Activated CD8-positive, alpha-beta memory T cell treated with anti-CD3 and anti-CD28 coated beads, Interleukin-2, amount 50 U/mL, for 24 hours (primary cell): ENCODE data around the gene CASP1.
"Not testable (repeated sequence)": the region's sequence is repeated elsewhere in the genome, so short reads cannot be mapped to it uniquely, and the experiment has no call there.

Source experiments
- DNase-seq: peaks from one replicate; pipeline ENCODE4 v3.0.0-alpha.2; 2020; ENCODE audit errors: extremely low read depth

The CASP1 gene

DNA sequence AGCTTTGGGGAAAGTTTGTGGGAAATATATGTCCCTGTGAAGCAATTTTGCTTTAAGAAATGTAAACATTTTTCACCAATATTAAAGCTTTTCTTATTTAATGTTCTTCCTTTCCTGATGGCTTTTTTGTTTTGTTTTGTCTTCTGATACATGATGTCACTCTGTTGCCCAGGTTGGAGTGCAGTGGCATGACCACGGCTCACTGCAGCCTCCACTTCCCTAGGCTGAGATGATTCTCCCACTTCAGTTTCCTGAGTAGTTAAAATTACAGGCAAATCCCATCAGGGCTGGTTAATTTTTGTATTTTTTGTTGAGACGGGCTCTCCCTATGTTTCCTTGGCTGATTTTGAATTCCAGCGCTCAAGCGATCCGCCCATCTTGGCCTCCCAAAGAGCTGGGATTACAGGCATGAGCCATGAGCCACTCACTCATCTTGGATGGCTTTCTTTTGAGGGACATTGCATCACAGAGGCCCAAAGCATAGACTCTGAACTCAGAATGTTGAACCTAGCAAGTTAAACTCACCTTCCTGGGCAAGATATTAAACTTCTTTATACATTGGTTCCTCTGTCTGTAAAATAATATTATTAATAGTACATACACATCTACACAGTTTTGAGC lies 10.8 kb upstream of the CASP1 start:
- no peak for DNase-seq

DNA sequence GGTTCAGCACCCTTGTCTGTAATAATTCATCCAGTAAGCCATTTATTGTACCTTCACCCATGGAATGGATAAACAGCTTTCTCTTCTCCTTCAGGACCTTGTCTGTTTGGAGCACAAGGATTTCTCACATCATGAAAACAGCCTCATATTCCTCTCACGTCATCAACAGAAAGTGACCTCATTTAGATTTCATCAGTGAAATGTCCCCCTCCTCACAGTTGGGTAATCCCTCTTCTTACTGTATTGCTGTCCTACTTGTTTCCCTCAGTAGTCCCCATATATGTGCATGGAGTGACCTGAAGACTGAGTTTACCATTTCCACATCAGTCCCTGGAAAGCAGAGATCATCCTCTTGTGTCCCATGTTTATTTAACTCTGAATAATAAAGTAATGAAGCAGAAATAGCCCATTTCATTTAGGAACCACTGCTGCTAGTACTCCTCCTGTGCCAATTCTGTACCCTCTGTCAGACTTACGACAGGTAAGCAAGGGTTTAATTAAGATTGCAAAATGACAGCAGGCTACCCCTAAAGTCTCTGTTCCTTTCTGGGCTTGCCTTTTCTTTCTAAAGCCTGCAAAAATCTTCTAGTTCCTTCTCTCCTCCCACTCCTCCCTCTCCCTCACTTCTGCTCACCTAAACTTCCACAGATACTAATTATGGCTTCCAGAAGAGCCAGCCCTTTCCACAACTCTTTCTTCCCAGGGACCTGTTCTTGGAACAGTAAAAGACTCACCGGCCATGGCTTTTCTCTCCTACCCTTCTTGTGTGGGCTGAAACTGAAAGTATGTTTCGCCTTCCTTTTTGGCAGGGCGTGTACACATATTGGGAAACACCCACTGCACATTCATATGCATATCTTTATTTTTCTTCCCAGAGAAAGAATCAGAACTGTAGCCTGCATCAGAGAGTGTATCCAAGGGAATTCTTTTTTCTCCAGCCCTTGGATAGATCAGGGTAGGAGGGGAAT lies 9.9 kb upstream of the CASP1 start, which contains the start of gene CARD16:
Gene CARD16, minus strand, starts transcription at position 779 of the 968 bp plus-strand sequence. Its CDS starts 38 bp downstream, at position 741.
- DNase-seq = not testable (repeated sequence)

DNA sequence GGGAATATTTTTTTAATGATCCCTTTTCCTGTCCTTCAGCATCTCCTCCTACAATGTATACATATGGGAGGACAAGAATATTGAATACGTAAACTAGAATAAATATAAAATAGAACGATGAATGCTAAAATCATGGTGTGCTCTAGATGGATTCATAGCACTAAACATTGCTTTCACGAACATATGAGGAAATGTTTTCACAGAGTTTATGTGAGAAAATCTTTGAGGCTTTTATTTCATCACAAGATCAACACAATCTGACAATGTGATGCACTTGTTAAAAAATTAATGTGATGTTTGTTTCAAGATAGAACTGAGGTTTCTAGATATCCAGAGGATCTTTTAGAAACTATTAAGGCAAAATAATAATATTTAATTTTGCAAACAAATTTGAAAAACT lies 7.2 kb upstream of the CASP1 start:
- no peak for DNase-seq

DNA sequence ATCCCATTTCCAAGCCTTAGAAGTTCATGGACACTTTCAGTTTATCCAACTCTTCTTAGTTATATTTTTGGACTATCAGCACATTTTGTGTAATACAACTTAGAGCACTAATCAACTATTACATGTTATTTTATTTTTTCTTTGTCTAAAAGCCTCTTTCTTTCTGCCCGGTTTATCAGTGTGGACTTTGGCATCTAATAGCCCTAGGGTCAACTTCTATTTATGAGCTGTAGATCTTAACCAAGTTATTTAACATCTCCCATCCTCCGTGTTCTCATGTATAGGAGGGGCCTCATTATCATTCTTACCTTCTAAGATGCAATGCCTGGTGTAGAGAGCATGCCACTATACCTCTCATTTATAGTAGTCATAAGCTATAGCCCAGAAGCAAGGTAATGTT lies 5.8 kb upstream of the CASP1 start:
- no peak for DNase-seq

DNA sequence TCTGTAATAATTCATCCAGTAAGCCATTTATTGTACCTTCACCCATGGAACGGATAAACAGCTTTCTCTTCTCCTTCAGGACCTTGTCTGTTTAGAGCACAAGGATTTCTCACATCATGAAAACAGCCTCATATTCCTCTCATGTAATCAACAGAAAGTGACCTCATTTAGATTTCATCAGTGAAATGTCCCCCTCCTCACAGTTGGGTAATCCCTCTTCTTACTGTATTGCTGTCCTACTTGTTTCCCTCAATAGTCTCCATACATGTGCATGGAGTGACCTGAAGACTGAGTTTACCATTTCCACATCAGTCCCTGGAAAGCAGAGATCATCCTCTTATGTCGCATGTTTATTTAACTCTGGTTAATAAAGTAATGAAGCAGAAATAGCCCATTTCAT lies 556 bp downstream of the CASP1 start:
- not testable (repeated sequence) for DNase-seq

DNA sequence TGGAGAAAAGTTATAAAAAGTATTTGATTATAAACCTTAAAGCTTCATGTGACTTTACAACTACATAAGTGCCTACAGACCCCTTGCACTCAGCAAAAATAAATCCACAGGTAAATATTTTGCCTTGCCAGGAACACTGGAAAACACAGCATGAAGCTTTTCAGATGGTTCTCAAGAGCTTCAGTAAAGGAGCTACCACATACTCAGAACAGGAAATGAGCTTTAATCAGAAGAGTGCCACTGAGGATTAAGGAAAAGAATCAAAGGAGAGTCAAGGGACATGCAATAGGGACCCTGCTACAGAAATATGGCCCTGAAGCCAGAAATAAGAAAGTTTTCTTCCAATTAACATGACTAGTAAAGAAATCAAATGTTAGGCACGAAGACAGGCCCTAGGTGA lies 1.2 kb downstream of the CASP1 start:
- DNase-seq = no peak

GRCh38 chr11:105033343-105033742 lies 1.6 kb downstream of the CASP1 start:
- no peak for DNase-seq

GRCh38 chr11:105032495-105032894 lies 2.4 kb downstream of the CASP1 start:
- DNase-seq = no peak

DNA sequence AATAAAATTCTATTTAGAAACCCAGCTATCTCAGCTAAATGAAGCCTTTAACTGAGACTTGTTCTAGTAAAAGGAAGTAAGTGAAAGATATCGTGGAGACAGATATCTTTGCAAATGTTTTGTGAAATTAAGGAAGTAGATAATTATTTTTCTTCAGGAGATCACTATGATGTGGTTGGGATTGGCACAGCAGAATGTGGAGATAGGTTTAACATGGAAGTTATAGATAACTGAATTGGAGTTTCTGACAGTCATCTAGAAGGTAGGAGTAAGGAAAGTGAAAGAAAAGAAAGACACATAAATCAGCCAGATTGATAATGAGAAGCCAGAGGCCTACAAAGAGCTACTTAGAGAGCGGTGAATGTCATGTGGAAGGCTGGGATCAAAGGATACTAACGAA lies 7.3 kb downstream of the CASP1 start:
- no peak for DNase-seq

DNA sequence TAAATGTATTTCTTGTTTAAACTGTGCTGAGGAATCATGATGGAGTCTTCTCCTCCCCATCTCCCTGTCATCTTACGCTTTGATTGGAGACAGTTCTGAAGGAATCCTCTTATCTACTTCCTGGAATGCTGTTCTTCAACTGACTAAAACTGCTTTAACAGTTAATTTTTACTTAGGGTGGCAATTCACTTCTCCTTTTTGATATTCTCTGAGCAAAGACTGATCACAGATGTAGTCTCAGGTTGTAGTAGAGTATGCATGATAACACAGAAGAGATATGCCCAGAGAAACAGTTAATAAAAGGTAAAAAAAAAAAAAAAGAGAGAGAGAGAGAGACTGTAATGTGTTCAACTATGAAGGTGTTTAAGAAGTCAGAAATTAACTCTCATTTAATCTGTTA lies 10.6 kb downstream of the CASP1 start:
- DNase-seq = no peak

DNA sequence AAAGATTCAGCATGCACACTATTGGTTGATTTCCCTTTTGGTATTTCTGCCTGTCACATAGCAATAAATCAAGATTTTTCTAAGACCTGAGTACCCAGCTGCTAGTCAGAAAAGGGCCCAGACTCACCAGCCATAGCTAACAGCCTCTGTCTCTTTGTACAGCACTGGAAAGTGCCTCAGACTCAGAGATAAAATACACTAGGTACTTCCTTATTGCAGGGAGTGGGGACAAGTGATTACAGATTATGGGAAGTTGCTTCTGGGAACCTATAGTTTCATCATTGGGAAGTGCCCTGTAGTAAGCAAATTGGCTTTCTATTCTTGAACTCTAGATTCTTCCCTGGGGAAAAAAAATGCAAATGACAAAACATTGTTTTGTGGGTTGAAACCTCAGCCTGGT lies 11.9 kb downstream of the CASP1 start, which contains the start of gene CASP5:
Gene CASP5, minus strand, starts transcription at position 166 of the 400 bp plus-strand sequence. Its CDS starts 32 bp downstream, at position 134.
- DNase-seq = no peak

DNA sequence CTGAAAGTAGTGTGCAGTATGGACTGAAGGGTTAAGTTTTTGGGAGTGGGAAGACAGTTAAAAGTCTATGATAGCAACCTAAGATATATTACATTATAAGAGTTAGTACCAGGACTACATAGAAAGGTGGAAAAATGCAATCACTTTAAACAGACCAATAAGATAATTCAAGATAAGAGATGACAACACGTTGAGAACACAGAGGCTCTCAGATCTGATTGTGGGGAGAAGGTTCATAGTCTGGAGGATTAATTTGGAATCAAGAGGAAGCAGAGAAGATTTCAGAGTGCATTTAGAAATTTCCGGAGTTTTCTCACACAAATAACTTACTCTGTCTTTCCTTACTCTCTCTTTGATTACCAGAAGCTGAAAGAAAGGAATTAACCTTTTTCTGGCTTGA lies 12.4 kb downstream of the CASP1 start:
- DNase-seq = no peak

DNA sequence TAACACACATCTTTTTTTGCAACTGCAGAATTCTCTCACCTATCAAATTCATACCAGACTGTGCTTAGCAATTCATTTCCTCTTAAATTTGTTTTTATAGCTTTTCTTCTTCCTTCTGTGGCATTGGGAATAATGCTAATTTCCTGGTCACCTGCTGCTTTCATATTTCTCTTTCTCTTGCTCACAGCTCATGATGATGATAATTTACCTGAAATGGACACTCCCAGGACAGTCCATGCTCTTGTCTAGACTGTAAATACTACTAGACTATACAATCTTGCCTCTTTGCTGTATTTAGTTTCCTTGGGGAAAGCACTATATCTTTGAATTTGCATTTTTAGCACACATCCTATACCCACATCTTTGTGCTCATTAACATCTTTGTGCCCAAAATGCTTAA lies 27.5 kb downstream of the CASP1 start:
- no peak for DNase-seq

DNA sequence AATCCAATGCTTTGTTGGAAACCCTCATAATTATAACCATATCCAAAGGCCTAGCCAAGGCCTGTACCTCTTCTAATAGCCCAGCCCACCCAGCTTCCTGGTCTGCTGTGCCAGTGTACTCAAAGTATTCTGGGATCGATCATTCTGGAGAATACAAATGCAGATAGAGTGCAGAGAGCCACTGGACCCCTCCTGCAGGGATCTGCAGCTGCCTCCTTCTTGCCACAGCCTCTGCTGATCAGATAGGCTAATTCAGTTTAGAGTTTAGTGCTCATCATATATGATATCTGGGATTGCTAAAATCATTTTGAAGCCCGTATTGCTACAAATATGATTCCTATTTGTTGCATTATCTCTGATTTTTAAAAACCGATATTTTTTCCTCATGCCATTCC lies 29.5 kb downstream of the CASP1 start:
- no peak for DNase-seq

- no peak for DNase-seq
Observed at GRCh38 chr11:105004021-105004420, 30.9 kb downstream of the CASP1 start.

DNA sequence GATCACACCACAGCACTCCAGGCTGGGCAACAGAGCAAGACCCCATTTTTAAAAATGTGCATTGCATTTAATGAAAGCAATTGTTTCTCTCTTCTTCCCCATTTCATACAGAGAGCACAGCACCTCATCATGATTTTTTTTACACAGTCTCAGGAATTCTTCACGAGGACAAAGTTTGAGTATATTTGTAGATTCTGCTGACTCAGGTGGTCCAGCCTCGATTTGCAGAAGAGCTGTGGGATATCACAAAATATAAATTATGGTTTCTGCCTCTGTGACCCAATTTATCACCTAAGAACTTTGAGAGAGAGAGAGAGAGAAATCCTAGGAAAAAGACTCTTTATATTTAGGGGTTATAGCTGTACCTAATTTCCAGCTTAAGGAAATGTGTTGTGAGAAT lies 31.8 kb downstream of the CASP1 start:
- no peak for DNase-seq

DNA sequence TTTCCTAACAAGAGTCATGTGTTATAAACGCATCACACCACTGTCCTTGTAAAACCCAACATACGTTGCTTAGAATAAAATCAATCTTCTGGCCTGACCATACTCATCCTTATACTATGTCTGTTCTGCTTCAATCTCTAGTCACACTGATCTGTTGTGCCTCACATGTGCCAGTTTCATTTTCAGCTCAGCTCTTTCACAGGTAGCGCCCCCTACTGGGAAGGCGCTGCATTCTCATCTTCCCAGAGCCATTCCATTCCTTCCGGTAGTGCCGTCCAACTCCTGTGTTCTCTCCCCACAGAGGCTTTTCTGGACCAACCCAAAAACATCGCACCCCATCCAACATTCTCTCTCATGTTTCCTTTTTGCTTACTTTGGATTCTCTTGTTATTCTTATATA lies 34.1 kb downstream of the CASP1 start:
- peak; percentile 10 for DNase-seq

GRCh38 chr11:105000167-105000566 lies 34.8 kb downstream of the CASP1 start:
- no peak for DNase-seq

GRCh38 chr11:104999721-105000120 lies 35.2 kb downstream of the CASP1 start:
- DNase-seq = no peak

DNA sequence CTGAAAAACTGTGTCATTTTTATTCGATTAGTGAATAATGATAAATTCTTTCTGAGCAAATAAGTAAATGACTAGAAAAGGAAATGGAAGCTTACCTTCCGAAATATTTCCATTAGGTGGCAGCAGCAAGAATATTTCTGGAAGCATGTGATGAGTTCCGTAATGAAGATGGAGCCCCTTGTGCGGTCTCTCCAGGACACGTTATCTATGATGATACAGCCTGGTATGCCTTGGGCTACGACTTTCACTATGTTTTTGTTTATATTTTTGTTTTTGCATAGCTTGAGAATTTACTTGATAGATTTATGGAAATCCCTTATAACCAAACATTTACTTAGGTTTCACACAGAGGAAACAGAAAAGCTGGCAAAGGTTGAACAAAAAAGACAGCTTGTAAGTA lies 37.7 kb downstream of the CASP1 start:
- DNase-seq = no peak

DNA sequence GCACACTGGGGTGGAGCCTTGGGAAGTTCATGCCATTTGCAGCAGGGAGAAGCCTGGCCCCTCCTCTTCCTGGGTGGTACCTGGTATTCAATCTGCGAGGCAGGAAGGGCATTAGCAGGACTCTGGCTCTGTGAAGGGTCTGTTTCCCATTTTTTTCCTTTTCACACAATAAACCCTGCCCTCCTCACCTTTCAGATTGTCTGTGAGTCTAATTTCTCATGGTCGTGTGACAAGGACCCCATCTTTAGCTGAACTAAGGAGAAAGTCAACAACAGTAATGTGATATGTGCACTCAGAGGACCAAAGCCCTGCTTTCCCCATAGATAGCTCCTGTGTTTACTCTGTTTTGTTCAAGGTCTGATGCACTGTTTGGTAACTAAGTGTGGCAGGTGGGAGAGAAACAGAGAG lies 39.9 kb downstream of the CASP1 start:
- DNase-seq = no peak

DNA sequence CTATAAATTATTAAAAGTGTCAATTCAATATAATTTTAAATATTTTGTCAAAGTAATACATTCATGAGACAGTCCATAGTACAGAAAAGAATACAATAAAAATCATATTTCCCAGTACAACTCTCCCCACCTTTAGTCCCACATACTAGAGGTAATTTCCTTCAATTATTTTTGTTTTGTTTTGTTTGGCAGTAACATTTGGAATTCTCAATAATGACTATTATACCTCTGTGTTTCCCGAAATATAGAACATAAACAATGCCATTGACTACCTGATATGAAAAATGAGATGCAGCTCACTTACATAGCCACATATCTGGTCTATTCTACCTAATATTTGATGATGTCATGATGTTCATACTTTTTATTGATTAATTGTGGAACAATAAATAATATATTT lies 42.2 kb downstream of the CASP1 start:
- no peak for DNase-seq

DNA sequence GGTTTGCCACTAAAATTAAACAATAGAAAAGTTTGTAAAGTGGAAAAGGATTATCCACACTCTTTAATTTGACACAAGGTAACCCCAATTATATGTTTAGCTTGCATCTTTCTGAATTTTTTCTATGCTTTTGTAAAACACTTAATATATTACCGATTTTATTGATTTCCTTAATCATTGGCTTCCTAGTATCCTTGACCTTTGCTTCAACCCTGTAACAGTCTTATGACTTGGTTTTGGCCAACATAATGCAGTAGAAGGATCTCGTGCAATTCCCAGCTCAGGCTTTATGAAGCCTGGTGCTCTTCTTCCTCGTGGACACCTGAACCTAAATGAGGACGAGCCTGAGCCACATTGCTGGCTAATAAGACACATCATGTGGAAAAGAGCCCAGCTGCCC lies 43.0 kb downstream of the CASP1 start:
- no peak for DNase-seq
